ENCODE measurements around the gene A2ML1. TPM values are rescaled to one million over a fixed set of nuclear protein-coding genes. Genes with fewer than 3 reads are reported as not detected.

A2ML1 gene
- total RNA-seq, 4 donors from 2014 or later, result not detected

- in situ Hi-C loops (cut with MboI; ENCODE audit: low pct_ligation_motif_present in 1 of 4, low pct_unique_long_range_greater_than_20kb in 1 of 4, low sequenced_read_pairs in 3 of 4) (loop anchor here in 2 of 4 donors (25.0 kb wide), 2 partner anchors 183 to 333 kb away; partner anchors contain the start of genes CLEC4E (in 1 of the 2) and RIMKLB (in 1 of the 2)), intact Hi-C loops (cut with DNase I; ENCODE audit: low total_unique reads) (no loop called here)
- no peaks in the 10 kb centered on the region for H3K36me3 ChIP-seq
- no peak overlapping the region for H3K27ac ChIP-seq
- 71% methylated on average over 1 of the region's 1 CpG; no CpG with 5 or more reads in 1 of the 2 donors for WGBS, 2 donors (ENCODE audit: low coverage in 1 of 2)
- H3K4me1 ChIP-seq, result no peaks in the 10 kb centered on the region
- no peaks in the 10 kb centered on the region for H3K9me3 ChIP-seq
- no peak overlapping the region for H3K4me3 ChIP-seq
- TF ChIP-seq POLR2A (IDR thresholded peaks at IDR 0.05) (no peak), CTCF (IDR thresholded peaks at IDR 0.05) (no peak), EP300 (IDR thresholded peaks at IDR 0.05; ENCODE audit: low read depth) (no peak), POLR2AphosphoS5 (IDR thresholded peaks at IDR 0.05) (no peak)
- no peaks in the 10 kb centered on the region for H3K27me3 ChIP-seq
- no peak for DNase-seq
Observed at GRCh38 chr12:8870586-8870985, 48.2 kb downstream of the A2ML1 start.

- no peak overlapping the region for H3K27ac ChIP-seq
- H3K4me3 ChIP-seq, result no peak overlapping the region
- in situ Hi-C loops (cut with MboI; ENCODE audit: low pct_ligation_motif_present in 1 of 4, low pct_unique_long_range_greater_than_20kb in 1 of 4, low sequenced_read_pairs in 3 of 4), result loop anchor here in 2 of 4 donors (25.0 kb wide), 2 partner anchors 184 to 334 kb away; partner anchors contain the start of genes CLEC4E (in 1 of the 2) and RIMKLB (in 1 of the 2)
- no peak for DNase-seq
- H3K9me3 ChIP-seq, result no peaks in the 10 kb centered on the region
- H3K36me3 ChIP-seq, result no peaks in the 10 kb centered on the region
- H3K27me3 ChIP-seq, result no peaks in the 10 kb centered on the region
- no peaks in the 10 kb centered on the region for H3K4me1 ChIP-seq
- no peak for TF ChIP-seq POLR2A (IDR thresholded peaks at IDR 0.05)
- TF ChIP-seq EP300 (IDR thresholded peaks at IDR 0.05; ENCODE audit: low read depth), result no peak
- no peak for TF ChIP-seq POLR2AphosphoS5 (IDR thresholded peaks at IDR 0.05)
- TF ChIP-seq CTCF (IDR thresholded peaks at IDR 0.05), result no peak
- intact Hi-C loops (cut with DNase I; ENCODE audit: low total_unique reads), result no loop called here
Observed at GRCh38 chr12:8871068-8871467, 48.6 kb downstream of the A2ML1 start.

- Histone ChIP-seq H3K4me1 (no peaks in the 10 kb centered on the region), H3K27me3 (no peaks in the 10 kb centered on the region), H3K36me3 (no peaks in the 10 kb centered on the region), H3K4me3 (no peak overlapping the region), H3K27ac (no peak overlapping the region), H3K9me3 (no peaks in the 10 kb centered on the region)
- TF ChIP-seq EP300 (IDR thresholded peaks at IDR 0.05; ENCODE audit: low read depth) (no peak), CTCF (IDR thresholded peaks at IDR 0.05) (no peak), POLR2A (IDR thresholded peaks at IDR 0.05) (no peak), POLR2AphosphoS5 (IDR thresholded peaks at IDR 0.05) (no peak)
- intact Hi-C loops (cut with DNase I; ENCODE audit: low total_unique reads), result no loop called here
- in situ Hi-C loops (cut with MboI; ENCODE audit: low pct_ligation_motif_present in 1 of 4, low pct_unique_long_range_greater_than_20kb in 1 of 4, low sequenced_read_pairs in 3 of 4), result loop anchor here in 2 of 4 donors (25.0 kb wide), 1 partner anchor 190 kb away; the partner anchor contains the start of gene RIMKLB (in 2 of the 2)
- 0 to 45% methylated on average over 1 to 4 of the region's 4 CpGs for WGBS, 2 donors (ENCODE audit: low coverage in 1 of 2)
- DNase-seq, result no peak
Observed at GRCh38 chr12:8876887-8877286, 54.5 kb downstream of the A2ML1 start.

GRCh38 chr12:8886502-8887284 lies 64.3 kb downstream of the A2ML1 start:
- intact Hi-C loops (cut with DNase I; ENCODE audit: low total_unique reads) (no loop called here), in situ Hi-C loops (cut with MboI; ENCODE audit: low pct_ligation_motif_present in 1 of 4, low pct_unique_long_range_greater_than_20kb in 1 of 4, low sequenced_read_pairs in 3 of 4) (loop anchor here in 3 of 4 donors (10.0 to 25.0 kb wide), 2 partner anchors 199 to 202 kb away; partner anchors contain the start of gene RIMKLB (in 2 of the 3))
- no peak overlapping the region for H3K27ac ChIP-seq
- TF ChIP-seq CTCF (IDR thresholded peaks at IDR 0.05) (no peak), POLR2A (IDR thresholded peaks at IDR 0.05) (no peak), POLR2AphosphoS5 (IDR thresholded peaks at IDR 0.05) (no peak)
- peaks cover 0 to 4% (median 0%) of the 10 kb centered on the region in 4 donors for H3K4me1 ChIP-seq
- no peak overlapping the region for H3K4me3 ChIP-seq
- no peak for DNase-seq
- no peaks in the 10 kb centered on the region for H3K9me3 ChIP-seq
- 80 to 83% methylated on average over 4 to 6 of the region's 6 CpGs for WGBS, 2 donors (ENCODE audit: low coverage in 1 of 2)
- H3K36me3 ChIP-seq, result no peaks in the 10 kb centered on the region
- H3K27me3 ChIP-seq, result no peaks in the 10 kb centered on the region
